ELF-1 (cell line): ENCODE measurements around the gene ARHGDIA.

ENCODE experiments used
- DNase-seq: peaks from one replicate; pipeline ENCODE4 v3.0.0-alpha.2; 2016; ENCODE audit warnings: low read depth, low spot score

ARHGDIA gene

DNA sequence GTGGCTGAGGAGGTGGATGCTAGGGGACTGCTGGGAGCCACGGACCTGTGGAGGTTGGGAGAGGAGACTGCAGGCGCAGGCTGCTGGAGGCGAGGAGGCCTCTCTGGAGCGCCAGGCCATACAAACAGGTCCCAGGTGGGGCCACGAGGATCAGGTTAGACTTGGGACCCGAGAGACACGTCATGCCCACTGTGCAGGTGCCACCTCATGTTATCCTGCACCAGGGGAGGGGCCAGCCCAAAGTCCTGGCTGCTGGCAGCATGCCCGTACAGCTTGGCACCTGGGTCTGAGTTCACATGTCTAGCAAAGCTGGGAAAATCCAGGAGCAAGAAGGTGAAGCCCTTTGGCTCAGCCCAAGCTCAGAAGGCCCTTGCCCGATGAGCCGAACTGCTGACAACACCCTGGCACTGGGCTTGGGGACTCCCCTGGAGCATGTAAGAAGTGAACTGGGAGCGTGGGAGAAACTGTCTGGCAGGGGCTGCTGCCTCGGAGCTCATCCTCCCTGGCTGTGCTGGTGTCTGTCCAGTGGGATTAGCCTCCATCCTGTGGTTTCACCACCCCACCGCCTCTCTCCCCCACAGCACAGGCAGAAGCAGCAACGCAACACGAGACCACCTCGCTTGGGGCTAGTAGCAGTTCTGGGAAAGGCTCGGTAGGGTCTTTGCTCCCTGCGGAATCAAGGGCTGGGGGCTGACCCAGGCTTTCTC lies 5.3 kb downstream of the ARHGDIA start:
- peak; percentile 50 for DNase-seq

- DNase-seq: no peak
Observed at GRCh38 chr17:81865358-81865732, 5.8 kb downstream of the ARHGDIA start.

- no peak for DNase-seq
Observed at GRCh38 chr17:81863833-81864768, 7.0 kb downstream of the ARHGDIA start.

- DNase-seq: no peak
Observed at GRCh38 chr17:81863123-81863675, 7.9 kb downstream of the ARHGDIA start.

GRCh38 chr17:81860756-81861568 lies 10.2 kb downstream of the ARHGDIA start:
- peak; percentile 100 for DNase-seq

DNA sequence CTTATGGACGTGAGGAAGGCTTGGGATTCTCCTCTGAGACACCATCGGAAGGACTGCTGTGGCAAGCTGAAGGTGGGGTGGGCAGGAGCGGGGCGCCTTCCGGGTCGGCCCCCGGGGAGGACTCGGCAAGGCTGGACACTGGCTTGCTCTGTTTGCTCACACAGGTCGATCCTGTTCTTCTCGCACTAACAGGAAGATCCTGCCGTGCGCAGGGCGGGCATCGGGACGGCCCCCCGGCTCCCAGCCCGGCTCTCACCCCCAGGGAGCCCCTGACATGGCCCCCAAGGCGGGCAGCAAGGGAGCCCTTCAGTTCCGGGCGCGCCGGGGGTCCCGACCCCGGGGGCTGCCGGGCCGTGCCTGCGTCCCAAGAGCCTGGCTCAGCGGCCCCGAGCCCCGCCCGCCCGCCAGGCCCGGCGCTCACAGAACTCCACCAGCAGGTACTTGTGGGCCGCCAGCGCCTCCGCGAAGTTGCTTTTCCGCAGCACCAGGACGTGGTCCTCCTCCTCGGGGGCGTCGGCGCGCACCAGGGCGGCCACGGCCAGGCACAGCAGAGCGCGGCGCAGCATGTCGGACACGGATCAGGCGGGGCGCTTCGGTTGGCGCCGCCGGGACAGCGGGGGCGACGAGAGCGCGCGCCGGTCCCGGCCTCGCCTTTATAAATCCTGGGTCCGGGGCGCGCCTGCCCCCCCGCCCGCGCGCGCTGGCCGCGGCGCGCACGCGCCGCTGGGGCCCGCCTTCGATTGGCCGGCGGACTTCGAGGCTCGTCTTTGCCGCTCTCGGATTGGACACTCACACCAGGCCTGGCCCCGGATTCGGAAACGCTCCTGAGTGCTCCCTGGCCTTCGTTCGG lies 11.0 kb downstream of the ARHGDIA start, which contains the start of gene P4HB:
Gene P4HB (minus strand): TSS at position 630 of the 850 bp plus-strand sequence. CDS start 64 bp downstream, at position 566.
- DNase-seq: no peak

- DNase-seq: no peak
Observed at GRCh38 chr17:81858967-81859905, 11.9 kb downstream of the ARHGDIA start.

- no peak for DNase-seq
Observed at GRCh38 chr17:81858170-81858966, 12.8 kb downstream of the ARHGDIA start.

GRCh38 chr17:81854974-81855774 lies 16.0 kb downstream of the ARHGDIA start:
- no peak for DNase-seq

- DNase-seq: no peak
Observed at GRCh38 chr17:81852237-81852636, 18.9 kb downstream of the ARHGDIA start.

DNA sequence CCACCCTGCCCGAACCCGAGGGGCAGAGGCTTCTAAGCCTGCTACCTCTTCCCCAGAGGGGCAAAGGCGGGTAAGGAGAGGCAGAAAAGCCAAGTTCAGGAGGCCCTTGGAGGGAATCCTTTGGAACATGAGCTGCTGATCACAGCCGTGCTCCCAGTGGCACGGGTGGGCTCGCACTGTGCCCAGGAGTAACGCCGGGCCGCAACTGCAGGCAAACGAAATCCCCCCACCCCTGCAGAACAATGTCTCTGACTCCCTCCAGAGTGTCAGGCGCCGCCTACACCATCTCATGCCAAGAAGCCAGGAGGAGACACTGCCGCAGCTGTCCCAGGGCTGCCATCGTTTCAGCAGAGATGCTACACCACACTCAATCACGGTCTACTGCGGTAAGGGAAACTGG lies 19.7 kb downstream of the ARHGDIA start:
- no peak for DNase-seq

GRCh38 chr17:81849457-81849856 lies 21.7 kb downstream of the ARHGDIA start:
- DNase-seq: no peak

DNA sequence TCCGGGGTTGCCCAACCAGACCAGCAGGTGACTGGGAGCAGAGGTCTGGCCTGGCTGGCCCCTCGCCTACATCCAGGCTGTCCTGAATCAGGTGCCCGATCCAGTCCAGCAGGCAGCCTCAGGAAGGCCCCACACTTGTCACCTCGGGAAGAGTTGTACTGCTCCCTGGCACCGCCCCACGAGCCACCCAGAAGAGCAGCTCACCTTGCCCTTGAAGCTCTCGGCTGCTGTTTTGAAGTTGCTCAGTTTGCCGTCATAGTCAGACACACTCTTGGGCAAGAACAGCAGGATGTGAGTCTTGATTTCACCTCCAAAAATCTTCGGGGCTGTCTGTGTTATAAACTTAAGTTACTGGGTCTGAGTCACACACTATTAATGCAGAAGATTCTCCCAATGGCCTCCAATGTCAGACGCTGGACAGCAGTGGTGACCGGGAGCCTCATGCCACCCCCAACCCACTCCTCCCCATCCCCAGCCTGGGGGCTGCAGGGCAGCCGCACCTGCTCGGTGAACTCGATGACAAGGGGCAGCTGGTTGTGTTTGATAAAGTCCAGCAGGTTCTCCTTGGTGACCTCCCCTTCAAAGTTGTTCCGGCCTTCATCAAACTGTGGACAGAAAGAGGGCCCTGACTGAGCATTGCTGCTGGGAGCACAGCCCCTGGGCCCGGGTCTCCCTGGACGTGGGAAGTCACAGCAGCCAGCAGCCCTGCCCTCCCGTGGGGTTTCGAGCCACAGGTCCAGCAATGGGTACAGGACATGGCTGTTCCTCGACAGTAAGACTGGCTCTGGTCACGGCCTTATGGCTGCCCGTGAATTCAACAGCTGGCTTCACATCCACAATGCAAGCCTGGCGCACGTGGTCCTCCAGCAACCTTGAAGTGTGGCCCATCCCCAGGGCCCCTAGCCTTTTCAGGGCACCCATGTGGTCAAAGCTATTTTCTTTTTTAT lies 24.1 kb downstream of the ARHGDIA start:
- no peak for DNase-seq

- DNase-seq: no peak
Observed at GRCh38 chr17:81845881-81846742, 25.0 kb downstream of the ARHGDIA start.

DNA sequence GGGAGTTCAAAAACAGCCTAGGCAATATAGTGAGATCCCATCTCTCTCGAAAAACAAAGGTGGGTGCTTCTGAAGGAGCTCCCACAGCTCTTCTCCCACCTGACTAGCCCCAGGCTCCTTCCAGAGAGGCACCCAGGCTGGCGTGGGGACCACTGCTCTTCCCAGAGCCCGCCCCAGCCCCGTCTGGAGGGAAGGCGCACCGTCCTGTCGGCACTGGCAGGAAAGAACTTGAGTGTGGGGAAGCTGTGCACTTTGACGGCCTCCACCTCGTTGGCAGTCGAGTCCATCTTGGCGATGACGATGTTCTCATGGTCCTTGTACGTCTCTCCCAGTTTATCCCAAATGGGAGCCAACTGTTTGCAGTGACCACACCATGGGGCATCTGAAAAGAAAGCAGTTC lies 25.8 kb downstream of the ARHGDIA start:
- DNase-seq: no peak

- no peak for DNase-seq
Observed at GRCh38 chr17:81844887-81845286, 26.2 kb downstream of the ARHGDIA start.
